HG03066 (cell line): ENCODE data around the gene VIPR2.

Experiments used
- ATAC-seq: cut with Tn5 transposase; IDR thresholded peaks from one replicate; pipeline ENCODE4 v1.9.1; 2021; ENCODE audit warnings: low read depth; ENCODE audit not compliant: unreplicated experiment

Gene VIPR2

DNA sequence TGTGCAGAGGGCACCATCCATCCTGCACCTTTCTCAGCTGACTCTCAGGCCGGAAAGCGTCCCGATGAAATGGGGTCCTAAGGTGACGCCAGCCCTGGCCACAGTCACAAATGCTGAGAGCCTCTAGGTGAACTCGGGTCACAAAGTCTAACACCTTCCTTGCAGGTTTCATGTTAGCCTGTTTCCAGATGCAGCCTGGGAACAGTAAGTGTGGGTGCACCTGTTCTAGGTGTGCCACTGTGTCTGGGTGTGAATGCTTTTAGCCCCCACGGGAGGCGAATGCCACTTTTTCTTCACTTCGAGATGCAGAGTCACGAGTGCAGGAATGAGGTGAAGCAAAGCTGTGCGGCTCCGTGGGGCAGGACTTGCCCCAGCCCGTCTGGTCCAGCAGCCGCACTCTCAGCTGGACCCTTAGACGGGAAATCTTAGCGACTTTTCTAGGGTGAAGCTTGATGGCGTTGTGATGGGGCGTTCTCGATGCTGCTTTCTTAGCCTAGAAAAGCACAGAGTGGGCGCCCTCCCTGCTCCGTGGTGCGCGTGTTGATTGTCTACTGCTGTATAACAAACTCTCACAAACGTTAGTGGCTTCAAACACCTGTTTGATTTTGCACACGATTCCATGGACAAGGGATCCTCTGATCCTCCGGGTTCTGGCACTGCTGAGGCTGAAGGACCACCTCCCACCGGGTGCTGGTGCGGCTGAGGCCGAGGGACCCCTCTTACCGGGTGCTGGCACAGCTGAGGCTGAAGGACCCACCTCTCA is 13.6 kb upstream of the VIPR2 start:
- no peak for ATAC-seq

DNA sequence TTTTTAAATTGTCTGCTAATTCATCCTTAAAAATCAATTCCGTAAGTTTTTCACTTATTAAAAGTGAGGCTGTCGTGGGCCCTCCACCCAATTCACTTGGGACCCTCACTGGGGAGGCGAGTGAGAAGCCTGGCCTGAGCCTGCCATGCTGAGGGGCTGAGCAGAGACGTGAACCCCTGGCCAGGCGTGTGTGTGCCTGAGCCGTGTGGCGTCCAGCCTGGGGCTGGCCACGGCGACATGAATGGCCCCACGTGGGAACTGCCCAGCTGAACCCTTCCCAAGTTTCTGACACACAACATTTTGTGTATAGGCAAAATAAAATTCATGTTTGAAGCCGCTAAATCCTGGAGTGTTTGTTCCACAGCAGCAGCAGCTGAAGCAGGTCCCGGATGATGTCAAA is 13.0 kb upstream of the VIPR2 start:
- ATAC-seq: no peak

DNA sequence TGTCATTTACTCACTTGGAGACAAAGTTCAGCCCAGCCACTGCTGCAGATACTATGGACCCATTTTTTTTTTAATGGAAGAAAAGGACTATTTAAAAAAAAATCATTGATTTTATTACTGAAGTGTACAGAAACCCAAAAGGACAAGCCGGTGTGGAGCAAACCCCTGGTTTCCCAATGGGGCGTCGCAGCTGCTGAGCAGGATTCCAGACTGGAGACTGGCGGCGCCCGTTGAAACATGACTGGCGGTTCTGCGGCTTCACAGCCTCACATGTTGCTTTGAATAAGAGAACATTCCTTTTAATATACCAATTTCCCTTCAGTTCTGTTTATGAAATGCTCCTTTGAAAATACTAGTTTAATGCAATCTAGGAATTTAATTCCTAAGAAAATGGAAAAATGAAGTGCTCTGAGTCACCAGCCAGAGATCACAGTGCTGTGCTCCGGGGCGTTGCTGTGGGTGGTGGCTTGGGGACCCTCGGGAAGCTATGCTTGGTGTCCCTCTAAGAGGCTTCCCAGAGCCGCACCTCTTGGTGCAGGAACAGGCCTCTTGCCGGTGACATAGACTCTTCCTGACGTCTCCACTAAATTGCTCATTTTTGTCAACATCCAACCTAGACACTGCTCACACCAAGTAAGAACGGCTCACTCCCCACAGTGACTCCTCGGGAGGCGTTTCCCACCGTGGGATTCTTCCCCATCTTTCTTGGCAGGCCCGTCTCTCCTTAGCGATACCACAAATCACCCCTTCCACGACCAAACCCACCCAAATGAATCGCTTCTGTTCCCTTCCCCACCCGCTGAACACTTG is 12.0 kb upstream of the VIPR2 start:
- no peak for ATAC-seq

DNA sequence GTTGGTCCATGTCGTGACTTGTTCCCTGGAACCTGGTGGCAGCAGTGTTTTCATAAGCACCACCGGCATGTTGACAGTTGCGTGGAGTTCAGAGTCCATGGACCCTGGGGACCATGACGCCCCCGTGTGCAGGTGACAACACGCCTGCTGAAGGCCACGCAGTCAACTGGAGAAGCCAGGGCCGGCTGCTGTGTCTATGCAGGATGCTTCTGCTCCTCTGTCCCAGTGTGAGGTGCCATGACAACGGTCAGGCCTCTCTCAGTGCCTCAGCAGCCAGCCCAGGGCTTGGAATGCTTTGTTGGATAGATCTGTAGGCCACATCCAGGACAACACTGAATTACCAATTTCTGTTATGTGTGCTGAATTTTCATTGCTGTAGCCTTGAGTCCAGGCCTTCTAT is 10.7 kb upstream of the VIPR2 start:
- no peak for ATAC-seq

DNA sequence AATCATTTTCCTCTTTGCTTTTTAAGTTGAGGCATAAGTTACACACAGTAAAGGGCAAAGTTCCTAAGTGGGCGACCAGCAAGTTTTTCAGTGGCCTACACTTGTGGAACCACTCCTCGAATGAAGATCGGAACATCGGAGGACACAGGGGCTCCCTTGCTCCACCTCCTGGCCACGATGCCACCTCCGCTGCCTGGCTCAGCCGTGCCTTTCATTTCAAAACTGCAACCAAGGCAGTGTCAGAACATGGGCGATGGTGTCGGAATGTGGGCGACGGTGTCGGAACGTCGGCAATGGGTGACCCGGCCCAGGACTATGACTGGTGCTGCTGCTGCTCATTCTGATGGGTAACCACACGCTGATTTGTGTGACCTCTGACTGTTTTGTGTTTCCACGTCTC is 9.6 kb upstream of the VIPR2 start:
- no peak for ATAC-seq

DNA sequence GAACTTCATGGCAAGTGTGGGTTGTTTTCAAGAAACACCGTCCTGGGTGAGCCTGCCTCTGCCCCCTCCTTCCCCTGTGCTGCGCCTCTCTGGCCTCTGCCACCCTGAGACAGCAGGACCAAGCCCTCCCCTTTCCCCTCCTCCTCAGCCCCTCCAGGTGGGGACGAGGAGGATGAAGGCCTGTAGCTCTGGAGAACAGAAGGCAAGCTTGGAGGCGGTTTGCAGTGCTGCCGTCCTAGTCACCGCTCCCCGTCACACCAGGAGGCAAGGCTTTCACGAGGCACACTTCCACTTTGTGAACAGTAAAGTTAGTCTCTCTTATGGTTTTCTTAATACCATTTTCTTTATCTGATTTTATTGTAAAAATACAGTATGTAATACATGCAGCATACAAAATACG is 8.8 kb upstream of the VIPR2 start:
- ATAC-seq: no peak

DNA sequence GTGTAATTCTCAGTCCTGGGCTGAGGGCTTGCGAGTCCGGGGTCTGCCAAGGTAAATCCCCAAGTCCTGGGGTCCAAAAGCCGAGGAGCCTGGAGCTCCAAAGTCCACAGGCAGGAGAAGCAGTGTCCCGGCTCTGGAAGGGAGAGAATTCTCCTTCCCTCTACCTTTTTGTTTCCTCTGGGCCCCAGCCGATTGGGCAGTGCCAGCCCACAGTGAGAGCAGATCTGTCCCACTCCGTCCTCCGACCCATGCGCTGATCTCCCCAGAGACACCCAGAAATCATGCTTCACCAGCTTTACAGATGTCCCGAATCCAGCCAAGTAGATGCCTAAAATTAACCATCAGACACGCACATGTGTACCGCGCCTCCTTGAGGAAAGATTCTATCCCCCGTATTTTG is 8.1 kb upstream of the VIPR2 start:
- no peak for ATAC-seq

DNA sequence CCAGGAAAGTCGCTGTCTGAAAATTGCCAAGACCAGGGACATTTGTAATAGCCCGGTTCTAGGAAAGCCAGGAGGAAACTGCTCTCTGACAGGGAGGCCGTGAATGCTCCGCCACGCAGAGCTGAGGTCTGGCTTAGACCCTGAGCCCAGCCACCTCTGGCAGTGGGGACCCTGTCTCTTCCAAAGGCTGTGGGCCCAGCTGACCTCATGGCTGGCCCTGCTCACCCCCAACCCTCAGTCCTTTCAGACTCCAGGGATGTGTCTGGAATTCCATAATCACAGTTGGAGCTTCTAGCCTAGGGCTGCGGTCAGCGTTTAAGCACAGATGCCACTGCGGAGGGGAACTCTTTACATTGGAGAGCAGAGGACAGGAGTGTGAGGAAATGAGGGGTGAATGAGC is 6.6 kb upstream of the VIPR2 start:
- ATAC-seq: no peak

DNA sequence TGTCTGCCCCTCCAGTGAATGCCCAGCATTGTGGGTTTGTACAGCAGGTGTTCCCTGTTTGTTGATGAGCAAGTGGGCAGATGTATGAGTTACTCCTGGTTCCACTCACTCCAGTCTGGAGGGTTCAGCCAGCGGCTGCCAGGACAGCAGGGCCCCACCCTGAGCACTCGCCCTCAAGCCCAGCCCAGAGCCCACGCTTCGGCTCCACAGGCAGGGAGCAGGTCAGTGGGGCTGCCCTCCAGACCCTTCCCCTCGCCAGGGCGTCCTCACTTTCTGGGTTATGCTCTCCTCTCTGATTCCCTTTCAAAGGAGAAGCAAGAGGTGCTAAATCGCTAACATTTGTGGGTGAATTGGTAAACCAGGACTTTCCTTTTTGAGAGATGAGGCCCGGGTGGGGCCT is 4.8 kb upstream of the VIPR2 start:
- no peak for ATAC-seq

DNA sequence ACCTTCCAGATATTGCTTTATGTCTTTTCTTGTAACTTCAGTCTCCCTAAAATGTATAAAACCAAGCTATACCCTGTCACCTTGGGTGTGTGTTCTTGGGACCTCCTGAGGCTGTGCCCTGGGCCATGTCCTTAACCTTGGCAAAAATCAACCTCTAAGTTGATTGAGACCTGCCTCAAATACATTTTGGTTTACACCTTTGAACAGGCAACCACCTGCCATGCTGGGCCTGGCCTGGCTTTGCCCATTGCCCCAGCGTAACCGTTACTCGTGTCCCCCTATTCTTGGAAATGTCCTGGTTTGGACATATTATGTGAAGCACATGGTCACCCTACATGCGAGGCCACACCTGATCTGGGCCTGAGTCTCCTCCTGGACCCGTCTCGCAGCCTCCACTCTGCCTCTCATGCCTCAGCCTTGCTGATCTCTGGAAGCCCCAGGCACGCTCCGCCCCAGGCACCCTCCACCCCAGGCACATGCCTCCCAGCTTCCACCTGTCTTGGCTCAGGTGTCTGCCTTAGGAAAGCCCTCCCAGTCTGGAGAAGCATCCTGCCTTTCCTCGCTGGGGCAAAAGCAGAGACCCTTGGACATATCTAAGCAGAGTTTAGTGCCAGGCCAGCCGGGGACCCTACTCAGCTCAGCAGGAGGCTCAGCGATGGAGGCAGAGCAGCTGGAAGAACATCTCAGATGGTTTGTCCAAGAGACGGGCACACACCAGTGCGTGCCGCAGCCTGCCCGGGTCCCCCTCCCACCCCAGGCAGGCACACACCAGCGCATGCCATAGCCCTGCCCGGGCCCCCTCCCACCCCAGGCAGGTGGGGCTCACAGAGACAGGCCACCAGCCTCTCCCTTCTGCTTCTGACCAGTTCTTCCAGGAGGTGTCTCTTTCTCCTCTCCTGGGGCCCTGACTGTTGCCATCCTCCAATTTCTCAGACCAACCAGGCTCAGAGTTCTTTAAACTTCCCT is 4.0 kb upstream of the VIPR2 start:
- no peak for ATAC-seq

DNA sequence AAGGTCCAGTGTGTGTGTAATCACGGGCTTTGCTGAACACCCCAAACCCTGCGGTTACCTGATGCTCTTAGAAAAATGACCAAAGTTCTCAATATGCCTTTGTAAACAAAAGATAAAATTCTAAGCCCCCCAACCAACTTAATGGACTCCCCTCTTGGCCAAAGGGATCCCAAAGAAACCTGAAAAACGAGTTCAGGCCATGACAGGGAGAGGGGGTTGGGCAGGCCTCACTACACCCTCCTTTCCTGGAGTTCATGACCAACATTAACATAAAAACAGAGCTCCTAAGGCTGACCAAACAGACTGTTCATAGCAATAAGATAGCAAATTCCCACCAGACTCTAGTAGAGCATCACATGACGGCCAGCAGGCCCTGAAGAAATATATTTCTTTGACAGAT is 3.0 kb upstream of the VIPR2 start:
- no peak for ATAC-seq

DNA sequence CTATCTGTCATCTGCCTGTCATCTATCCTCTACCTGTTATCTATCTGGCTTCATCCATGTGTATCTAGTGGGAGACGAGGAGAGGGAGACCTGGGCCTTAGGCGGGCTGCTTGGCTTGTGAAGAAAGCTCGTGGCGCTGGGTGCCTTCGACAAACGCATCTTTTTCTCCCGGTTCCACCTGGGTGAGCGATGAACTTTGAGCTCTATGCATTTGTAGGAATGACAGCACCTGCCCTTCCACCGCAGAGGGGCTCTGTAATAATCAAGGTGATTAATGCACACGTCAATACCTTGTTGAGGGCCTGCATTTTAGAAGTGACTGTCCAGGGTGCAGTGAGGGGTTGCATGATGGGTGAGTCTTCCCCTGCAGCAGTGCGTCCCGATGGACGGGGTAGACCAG is 2.6 kb upstream of the VIPR2 start:
- no peak for ATAC-seq

DNA sequence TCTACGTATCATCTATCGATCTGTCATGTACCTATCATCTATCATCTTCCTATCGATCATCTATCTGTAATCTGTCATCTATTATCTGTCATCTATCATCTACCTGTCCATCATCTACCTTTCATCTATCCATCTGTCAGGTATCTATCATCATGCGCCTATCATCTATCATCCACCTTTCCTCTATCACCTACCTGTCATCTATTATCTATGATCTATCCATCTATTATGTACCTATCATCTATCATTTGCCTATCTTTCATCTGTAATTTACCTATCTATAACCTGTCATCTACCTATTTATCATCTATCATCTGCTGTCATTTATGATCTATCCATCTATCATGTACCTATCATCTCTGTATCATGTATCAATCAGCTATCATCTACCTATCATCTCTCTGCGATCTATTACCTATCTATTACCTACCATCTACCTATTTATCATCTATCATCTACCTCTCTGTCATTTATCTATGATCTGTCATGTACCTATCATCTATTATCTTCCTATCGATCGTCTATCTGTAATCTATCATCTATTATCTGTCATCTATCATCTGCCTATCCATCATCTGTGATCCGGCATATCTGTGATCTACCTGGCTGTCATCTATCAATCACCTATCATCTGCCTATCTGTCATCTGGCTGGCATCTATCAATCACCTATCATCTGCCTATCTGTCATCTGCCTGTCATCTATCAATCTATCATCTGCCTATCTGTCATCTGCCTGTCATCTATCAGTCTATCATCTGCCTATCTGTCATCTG is 1.6 kb upstream of the VIPR2 start:
- no peak for ATAC-seq

DNA sequence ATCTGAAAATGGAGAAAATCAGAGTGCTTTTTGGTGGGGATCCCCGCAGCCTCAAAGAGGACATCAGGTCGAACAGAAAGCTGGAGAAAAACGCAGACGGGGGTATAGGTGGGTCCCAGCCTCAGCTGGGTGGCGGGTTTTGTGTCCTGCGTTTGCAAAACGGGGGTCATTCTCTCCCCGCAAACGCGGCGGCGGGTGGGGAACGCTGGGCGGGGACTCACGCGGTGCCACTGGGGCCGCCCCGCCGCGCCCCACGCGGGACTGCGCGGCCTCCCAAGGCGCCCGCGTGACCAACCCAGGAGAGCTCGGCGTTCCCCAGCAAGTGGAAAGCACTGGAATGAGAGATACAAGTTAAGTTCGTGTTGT is 806 bp upstream of the VIPR2 start:
- ATAC-seq: no peak

DNA sequence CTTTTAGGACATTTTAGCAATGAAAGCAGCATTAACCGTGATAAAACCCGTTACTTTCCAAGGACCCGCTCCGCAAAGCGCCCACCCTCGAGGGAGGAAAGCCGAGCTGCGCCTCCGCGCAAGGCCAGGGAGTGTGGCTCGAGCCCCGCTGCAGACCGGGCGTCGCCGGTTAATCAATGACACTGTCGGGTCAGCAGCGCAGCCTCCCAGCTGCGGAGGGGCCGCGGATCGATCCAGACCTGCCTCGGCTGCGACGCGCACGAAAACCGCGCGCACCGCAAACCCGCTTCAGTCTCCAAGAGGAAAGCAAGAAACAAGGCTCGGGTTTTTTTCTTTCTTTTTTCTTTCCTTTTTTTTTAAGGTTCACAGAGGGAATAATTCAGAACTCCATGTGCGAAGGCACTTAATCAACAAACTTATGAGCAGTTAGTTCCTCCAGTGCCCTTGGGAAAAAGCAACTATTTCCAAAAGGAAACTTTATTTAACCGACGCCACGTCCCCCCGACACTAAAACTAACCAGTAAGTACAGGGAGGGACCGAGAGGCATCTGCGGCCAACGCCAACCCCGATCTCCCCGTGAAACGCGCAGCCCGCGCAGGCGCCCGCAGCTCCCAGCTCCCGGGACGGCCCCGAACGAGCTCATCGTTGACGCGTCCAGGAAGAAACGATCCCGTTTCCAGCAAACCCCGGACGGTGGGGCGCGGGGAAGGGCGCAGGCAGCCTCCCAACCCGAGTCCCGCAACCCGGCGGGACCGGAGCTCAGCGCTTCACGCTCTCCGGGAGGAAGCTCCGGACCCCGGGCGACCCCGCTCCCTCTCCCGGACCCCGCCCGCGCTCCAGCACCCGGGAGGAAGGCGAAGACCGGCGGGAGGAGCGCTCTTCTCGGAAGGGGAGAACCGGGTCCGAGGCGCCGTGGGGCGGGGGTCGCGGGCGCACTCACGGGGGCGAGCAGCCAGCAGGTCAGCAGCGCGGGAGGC is 598 bp downstream of the VIPR2 start:
- ATAC-seq: no peak

DNA sequence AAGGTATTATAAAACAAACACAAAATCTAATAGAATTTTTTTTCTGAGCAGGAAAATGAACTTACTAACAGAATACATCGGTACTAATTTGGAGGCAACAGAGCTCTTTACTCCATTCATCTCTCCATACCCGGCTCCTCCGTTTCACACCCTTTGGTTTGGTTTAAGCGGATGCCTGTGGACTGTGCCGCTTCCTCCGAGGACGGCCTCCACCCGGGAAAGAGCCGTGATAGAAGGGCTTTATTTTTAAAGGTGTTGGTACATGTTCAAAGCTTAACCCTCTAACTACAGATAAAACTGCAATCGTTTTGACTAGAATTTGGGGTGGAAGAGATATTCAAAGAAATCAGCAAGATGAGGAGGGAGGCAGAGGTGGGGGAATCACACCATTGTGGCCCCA is 1.9 kb downstream of the VIPR2 start:
- ATAC-seq: no peak

DNA sequence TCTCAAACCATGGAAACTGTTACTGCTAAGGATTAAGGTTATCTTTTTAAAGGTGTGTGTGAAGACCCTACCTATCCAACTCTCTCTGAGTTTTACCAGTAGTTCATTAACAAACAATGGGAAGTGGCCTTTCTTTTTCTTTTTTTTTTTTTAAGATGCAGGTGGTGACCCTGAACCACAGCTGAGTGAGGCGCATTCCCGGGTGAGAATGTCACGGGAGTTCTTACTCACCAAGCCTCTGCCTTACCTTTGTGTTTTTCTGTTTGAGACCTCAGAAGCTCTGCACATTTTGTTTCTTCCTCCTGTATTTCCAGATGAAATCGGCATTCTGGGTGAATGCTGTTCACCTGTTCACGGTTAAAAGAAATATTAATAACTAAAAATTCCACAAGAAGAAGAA is 2.5 kb downstream of the VIPR2 start:
- ATAC-seq: no peak

DNA sequence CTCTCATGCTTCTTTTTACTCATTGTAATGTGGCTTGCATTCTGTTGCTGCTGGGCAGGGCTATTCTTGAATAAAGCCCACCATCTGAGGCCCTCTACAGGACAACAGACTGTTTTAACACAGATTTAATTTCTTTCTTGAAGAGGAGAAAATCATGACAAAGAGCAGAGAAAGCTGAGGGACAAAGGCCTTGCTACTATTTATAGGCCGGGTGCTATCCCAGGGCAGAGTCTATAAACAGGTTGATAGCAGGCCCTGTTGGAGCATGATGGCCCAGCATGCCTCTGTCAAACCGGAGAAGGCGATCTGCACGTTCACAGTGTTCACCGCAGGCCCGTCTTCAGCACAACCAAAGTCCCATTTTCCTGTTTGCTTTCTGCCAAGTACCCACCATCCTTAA is 3.0 kb downstream of the VIPR2 start:
- ATAC-seq: no peak

DNA sequence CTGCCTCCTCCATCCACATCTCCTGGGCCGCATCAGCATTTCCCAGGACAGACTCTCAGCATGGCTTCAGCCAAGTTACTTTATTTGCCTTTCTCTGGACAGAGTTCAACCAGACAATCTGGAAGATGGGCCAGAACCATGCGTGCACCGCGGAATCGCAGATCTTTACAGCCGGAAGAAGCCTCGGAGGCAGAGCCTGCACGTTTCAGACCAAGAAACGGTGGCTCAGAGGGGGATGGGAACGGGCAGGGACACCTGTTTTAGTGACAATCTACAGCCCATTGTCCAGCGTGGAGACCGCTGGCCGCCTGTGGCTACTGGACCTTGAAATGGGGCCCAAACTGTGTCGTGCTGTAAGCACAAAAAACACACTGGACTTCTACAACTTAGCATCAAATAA is 3.5 kb downstream of the VIPR2 start:
- no peak for ATAC-seq
